GM21381 (cell line): Measurements from ENCODE around the gene MFGE8.

ENCODE experiments used
- ATAC-seq: cut with Tn5 transposase; IDR thresholded peaks from one replicate; pipeline ENCODE4 v1.9.1; 2021; ENCODE audit warnings: mild to moderate bottlenecking, moderate library complexity; ENCODE audit not compliant: unreplicated experiment

MFGE8 gene

GRCh38 chr15:88920186-88920891 lies 7.2 kb upstream of the MFGE8 start:
- no peak for ATAC-seq

GRCh38 chr15:88918738-88919137 lies 5.6 kb upstream of the MFGE8 start:
- no peak for ATAC-seq

GRCh38 chr15:88917760-88918159 lies 4.6 kb upstream of the MFGE8 start:
- no peak for ATAC-seq

GRCh38 chr15:88915354-88915753 lies 2.2 kb upstream of the MFGE8 start:
- ATAC-seq = no peak

DNA sequence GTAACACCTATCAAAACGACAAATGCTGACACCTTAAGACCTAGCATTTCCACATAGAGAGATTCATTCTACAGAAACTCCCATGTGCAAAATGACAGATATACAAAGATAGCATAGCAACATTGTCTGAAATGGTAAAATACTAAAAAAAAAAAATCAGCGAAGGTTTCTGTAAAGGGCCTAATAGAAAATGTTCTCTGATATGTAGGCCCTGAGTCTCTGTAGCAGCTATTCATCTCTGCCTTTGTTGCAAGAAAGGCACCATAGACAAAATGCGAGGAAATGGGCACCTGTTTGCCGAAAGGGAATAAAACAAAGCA lies 631 bp upstream of the MFGE8 start:
- no peak for ATAC-seq

- no peak for ATAC-seq
Measured at GRCh38 chr15:88912500-88912921, 668 bp downstream of the MFGE8 start.

DNA sequence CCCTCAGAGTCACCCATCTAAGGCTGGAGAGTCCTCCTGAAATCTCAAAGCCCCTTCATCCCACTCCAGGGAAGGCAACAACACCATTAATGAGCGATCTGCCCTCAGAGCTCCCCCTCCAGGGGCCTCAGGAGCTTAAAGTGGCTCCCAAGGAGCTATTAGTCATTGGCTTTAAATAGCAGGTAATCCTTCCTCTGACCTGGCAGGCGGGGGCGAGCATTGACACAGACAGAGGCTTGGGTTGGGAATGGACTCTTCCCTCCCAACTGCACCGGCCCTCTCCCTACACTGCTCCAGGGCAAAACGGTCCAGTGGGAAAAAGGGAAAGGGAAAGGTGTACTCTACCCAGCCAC lies 1.4 kb downstream of the MFGE8 start:
- ATAC-seq = no peak

DNA sequence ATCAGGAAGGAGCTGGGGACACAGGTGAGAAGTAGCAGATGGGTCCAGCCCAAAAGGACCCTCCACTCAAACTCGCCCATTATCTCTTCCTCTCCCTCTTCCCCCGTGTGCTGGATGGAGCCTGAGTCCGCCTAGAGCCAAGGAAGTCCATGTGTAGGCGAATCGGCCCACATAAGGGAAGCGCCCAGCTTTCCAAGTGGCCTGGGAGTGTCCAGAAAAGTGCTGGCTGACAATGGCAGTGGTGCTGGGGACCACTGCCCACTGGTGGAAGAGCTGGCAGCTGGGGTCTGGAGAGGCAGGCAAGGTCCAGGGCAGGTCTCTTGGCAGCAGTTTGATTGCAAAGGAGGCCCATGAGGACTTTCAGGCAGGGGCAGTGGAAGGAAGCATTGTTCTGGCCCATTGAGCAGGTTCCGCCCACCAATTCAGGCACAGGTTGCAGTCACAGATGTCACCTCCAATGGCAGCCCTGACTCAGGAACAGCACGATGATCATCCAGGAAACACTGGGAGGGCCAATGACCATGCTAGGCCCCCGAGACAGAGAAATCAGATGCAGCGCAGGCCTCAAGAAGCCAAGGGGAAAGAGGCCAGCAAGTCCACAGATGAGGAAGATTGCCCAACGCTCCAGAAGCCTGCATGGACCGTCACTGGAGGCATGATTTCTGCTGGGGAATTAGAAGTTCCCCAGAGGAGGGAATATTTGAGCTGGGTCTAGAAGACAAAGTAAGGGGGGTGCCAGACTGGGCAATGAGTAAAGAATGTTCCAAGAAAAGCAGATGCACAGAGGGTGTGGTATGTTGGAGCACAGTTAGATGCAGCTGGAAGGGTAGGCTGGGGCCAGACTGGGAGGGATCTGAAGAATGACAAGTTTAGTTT lies 3.0 kb downstream of the MFGE8 start:
- no peak for ATAC-seq

GRCh38 chr15:88908697-88909621 lies 4.2 kb downstream of the MFGE8 start:
- ATAC-seq = no peak

DNA sequence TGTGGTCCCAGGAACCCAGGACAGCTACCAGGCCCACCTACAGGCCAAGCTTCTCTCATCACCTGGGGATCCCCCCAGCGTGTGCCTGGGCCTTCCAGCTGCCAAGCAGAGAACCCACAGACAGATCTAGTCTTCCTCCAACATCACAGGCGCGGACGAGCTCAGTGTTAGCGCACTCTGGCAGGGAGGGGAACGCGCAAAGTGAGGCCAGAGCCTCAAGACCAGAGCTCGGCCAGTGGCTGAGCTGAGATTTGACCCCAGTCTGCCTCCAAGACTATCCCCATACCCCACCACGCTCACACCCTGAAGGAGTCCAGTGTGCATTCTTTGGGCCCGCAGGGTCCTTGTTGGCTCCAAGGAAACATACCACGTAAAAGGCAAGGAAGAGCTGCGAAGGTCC lies 5.1 kb downstream of the MFGE8 start:
- no peak for ATAC-seq

DNA sequence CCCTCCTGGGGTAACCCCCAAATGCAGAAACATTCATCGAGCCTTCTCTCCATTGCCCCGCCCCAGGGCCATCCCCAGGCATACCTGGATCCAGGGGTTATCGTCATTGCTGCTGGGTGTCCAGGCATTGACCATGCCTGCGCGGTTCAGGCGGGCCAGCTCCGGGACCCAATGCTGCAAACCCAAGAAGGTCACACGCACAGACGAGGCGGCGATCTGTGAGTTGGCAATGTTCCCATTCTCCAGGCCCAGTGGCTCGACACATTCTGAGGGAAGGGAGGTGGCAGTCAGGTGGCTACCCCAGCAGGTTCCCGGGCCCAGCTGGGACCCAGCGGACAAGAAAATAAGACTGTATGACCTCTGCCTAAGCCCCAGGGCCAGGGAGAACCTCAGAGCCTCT lies 6.1 kb downstream of the MFGE8 start:
- no peak for ATAC-seq

- ATAC-seq = no peak
Measured at GRCh38 chr15:88906551-88906950, 6.6 kb downstream of the MFGE8 start.

GRCh38 chr15:88906130-88906529 lies 7.0 kb downstream of the MFGE8 start:
- ATAC-seq = no peak

DNA sequence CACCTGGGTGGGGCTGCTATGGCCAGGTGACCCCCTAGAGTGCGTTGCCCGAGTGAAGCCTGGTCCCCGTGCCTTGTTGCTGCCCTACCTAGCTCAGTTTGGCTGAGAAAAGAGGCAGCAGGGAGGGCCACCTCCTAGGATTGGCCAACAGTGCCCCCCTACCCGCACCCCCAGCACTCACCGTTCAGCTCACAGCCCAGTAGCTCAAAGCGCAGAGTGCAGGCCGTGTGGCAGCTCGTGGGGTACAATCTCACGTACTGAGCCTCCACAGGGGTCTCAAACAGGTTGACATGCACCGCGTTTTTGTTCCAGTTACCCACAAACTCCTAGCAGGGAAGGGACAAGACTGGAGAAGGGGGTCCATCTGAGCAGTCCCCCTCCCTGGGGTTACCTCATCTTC lies 7.6 kb downstream of the MFGE8 start:
- ATAC-seq = no peak

- peak; percentile 82 for ATAC-seq
Measured at GRCh38 chr15:88904624-88905327, 8.4 kb downstream of the MFGE8 start.

DNA sequence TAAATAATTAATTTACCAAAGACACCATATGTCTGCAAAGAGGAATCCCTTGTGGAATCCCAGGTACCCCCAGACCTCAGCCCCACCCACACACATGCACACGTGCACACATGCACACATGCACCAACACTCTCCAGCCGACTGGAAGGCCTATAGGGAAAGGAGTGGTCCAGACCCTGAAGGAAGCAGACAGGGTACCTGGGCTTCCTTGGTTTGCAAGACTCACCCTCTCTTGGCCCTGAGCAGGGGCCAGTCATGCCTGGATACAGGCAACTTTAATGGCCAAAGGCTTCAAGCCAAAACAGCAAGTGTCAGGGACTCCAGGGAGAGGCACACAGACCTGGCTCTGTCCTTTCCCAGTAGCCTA lies 8.9 kb downstream of the MFGE8 start:
- no peak for ATAC-seq

DNA sequence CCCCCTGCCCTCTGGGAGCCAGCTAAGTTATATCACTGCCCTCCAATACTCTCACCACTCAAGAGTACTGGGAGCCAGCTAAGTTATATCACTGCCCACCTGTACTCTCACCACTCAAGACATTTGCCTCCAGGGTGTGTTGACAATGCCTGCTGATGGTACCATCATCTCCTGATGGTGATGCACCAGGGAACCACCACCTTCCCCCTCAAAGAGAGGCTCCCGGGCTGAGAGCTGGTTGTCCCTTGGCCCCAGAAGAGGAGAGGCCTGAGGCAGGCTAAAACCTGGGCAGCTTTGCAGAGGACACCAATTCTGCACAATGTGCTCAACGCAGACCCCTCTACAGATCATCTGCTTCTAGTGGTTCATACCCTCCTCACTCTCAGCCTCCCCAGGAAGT lies 10.3 kb downstream of the MFGE8 start:
- no peak for ATAC-seq

GRCh38 chr15:88902221-88902835 lies 10.9 kb downstream of the MFGE8 start:
- ATAC-seq = no peak

GRCh38 chr15:88901508-88902220 lies 11.5 kb downstream of the MFGE8 start:
- no peak for ATAC-seq

- ATAC-seq = no peak
Measured at GRCh38 chr15:88900982-88901418, 12.2 kb downstream of the MFGE8 start.
